Right ventricle myocardium superior (tissue), 1 donor: Measurements from ENCODE around the gene PPDPF. TPM values are rescaled to one million over a fixed set of nuclear protein-coding genes. Genes with fewer than 3 reads are reported as not detected.
"Not testable (repeated sequence)": the region's sequence is repeated elsewhere in the genome, so short reads cannot be mapped to it uniquely, and the experiment has no call there.

Experiments used
- ATAC-seq: fragments of 200-7000 bp; cut with Tn5 transposase; one replicate; pipeline ENCODE4 v1.9.1; 2020; ENCODE audit warnings: mild to moderate bottlenecking; ENCODE audit not compliant: poor library complexity
- DNase-seq: peaks from one replicate; pipeline ENCODE4 v3.0.0-alpha.2; 2020
- intact Hi-C: fragments of 100-400 bp; cut with DNase I; formaldehyde crosslinking; loops from one replicate; pipeline ENCODE4 v1.11.2; 2022
- long read RNA-seq: library from polyadenylated mRNA; unstranded; transcript quantifications from one replicate; pipeline ENCODE4 v2.0.0, GENCODE V29; 2021
- total RNA-seq: library from RNA; stranded (reverse); fragmentation: NEBNext Ultra II Directional; extraction: Animal tissue kit (Norgen Biotek cat#: 25700); gene quantifications from one replicate; pipeline ENCODE4 v1.2.1, GENCODE V29; 2021
- donor health status: DM: no; HTN: yes; CAD: no; lungs with severe emphysema.

PPDPF gene, protein sequence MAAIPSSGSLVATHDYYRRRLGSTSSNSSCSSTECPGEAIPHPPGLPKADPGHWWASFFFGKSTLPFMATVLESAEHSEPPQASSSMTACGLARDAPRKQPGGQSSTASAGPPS
- total RNA-seq: 246 TPM
- long read RNA-seq, transcript PPDPF-202 (4 exons, 868 nt): major isoform, 35 of 42 reads
- long read RNA-seq, partial matches to known transcripts: 3 of 42 reads
- long read RNA-seq, other reads (novel, unspliced or antisense): 1 of 42 reads

DNA sequence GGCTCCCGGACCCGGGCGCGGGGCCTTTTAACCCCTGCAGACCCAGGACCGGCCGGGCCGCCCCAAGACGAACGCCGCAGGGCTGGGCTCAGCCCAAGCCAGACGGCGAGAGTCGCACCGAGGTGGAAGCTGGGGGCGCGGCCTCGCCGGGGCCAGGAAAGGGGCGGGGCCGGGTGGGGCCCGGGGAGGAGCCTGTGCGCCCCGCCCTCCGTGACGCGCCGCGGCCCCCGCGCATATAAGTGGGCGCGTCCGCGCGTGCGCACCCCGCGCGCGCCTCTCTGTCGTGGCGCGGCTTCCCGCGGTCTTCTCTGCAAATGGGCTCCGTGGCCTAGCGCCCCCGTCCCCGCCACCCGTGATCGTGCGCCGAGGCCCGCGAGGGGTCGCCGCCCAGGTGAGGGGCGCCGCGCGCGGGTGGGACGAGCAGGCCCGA is at the start of gene PPDPF:
TSS of gene PPDPF (plus strand) at position 262 of the 430 bp plus-strand sequence. CDS start 544 bp downstream, outside the sequence.
- intact Hi-C loops: no loop called here
- ATAC-seq (peak; percentile 94), DNase-seq (peak; percentile 92)

DNA sequence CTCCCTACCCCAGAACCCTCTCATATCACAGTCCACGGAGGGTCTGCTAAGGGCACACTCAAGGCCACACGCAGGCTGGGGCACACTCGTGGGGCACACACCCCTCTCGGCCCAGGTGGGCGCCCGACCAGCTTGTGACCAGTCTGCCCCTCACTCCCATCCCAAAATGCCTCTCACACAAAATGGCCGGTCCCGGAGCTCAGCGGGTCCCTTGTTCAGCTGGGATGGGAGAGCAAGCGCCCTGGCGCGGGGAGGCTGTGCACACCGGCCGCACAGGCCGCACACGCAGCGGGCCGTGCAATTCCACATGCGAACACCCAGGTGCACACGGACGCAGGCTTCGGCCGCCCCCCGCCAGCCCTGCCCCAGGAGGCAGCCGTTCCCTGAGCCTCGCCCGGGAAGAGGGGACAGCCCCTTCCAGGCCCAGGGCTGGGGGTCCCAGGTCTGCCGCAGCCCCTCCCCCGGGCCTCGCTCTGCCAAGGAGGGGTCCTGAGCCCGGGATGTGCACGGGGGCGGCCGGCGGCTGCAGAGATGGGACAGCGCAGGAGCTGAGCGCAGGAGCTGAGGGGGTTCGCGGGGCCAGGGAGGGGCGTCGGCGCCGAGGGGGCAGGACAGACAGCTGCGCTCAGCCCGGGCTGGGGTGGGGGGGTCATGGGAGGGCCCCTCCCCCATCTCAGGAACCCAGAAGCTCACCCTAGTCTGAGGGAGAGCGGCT is 49.4 kb upstream of the PPDPF start:
- ATAC-seq (no peak), DNase-seq (no peak)
- intact Hi-C loops: no loop called here

DNA sequence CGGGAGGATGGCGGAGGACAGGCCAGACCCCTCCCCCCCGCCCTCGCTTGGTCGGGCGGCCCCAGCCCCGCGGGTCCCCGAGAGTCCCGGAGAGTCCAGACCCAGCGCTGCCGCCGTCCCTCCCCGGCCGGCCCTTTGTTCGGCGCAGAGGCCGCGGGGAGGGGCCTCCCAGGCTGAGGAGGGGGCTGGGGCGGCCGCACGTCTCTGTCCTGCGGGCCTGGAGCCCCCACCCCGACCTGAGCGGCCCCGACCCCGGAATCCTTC is 48.9 kb upstream of the PPDPF start:
- intact Hi-C loops: no loop called here
- ATAC-seq (no peak), DNase-seq (no peak)

DNA sequence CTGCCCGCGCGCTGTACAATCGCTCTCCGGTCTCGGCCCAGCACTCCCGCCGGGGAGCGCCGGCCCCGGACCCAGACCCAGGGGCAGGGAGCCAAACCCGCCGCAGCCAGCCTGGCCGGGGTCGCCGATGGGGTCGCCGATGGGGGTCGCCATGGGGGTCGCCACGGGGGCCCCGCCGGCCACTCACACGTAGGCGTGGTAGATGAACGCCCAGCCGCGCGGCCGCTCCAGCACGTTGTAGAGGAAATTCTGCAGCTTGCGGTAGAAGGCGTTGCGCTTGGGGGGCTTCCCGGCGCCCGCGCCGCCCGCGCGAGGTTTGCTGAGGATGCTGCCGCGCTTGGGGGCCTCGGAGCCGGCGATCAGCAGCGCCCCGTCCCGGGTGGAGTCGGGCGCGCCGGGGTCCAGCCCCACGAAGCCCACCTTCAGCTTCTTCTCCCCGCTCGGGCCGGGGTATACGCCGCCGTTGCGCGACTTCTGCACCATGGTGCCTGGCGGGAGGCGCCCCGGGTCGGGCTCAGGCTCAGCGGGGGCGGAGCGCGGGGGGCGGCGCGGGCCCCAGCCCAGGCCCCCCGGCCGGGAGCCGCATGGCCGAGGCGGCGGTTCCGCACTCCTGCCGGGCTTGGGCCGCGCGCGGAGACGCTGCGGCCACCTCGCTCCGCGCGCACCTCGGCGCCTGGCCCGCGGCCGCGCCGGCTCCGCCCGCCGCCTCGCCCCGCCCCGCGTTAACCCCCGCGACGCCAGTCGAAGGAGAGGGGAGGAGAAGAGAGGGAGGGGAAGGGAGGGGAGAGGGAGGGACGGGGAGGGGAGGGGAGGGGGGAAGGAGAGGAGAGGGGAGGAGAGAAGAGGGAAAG is 48.4 kb upstream of the PPDPF start, which contains the start of gene KCNQ2:
TSS of gene KCNQ2 (minus strand) at position 675 of the 851 bp plus-strand sequence. CDS start at position 483, 192 bp downstream.
- no peak for ATAC-seq

DNA sequence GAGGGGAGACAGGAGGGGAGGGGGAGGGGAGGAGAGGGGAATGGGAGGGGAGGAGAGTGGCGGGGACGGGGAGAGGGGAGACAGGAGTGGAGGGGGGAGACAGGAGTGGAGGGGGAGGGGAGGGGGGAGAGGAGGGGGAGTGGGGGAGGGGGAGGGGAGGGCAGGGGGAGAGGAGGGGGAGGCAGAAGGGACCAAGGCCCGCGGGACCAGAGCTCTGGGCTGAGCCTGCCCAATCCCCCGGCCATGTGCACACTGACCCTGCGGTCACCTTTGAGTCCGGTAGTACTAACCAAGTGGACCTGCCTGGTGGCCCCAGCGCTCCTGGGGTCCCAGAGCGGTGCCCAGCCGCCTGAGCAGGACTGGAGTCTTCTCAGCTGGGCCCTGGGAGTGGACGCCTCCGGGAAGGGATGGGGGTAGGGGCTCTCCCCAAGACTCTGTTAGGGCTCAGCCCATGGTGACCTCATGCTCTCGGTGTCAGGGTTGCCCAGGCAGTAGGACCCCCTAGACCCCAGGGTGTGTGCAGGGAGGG is 47.6 kb upstream of the PPDPF start:
- ATAC-seq (no peak), DNase-seq (no peak)
- intact Hi-C loops: no loop called here

More for the DNA sequence above, 48.4 kb upstream of the PPDPF start, which contains the start of gene KCNQ2:
- DNase-seq: no peak
- intact Hi-C loops: no loop called here

DNA sequence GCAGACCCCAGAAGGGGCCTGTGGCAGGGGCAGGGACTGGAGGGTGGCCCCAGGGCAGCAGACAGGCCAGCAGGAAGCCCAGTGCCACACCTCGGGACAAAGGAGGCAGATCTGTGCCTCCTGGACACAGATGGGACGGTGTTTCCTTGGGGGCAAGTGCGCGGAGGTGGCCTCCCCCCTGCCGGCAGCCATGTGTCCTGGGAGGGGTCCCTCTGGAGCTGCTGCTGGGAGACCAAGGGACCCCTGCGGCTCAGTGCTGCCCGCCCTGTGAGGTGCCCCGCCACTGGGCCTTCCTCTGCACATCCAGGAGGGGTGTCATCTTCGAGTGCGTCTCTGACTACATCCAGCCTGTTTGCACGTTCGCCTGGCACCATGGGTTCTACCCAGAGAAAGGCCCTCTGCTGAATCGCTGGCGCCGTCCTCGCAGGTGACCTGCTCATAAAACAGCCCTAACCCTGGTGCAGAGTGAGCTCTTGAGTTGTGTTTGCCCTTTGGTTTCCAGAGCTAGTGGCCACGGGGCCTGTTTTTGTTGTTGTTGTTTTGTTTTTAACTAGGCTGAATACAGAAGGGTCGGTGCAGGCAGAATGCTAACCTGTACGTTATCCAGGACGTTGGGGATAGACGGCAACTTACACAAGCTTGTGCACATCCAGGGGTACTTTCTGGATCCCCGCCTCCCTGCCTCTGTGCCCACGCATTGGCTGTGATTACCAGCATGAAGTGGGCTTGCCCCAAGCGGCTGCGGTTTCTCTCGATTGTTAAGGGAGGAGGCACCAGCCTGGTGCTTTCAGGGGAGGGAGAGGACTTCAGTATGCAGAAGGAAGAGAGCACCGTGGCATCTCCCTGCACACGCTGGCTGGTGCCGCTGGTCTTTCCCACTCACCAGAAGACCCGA is 46.8 kb upstream of the PPDPF start:
- intact Hi-C loops: no loop called here
- no peak for ATAC-seq
- DNase-seq: no peak

DNA sequence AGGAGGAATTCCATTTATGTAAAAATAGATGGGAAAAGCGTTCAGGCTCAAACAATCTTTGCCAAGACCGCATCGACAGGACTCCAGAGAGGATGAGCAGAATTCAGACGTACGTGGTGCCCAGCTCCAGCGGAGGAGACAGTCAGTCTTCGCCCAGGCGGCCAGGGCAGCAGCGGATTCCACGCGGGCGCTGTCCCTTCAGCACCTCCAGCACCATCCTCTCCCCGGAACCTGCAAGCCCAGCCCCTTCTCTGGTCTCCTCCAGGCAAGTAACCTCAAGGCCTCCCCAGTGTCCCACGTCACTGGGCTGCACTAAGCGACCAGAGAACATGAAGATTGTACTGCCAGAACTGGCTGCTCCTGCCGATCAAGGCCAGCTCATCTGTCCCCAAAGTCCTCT is 45.4 kb upstream of the PPDPF start:
- intact Hi-C loops: no loop called here
- peak; percentile 59 for ATAC-seq
- no peak for DNase-seq

DNA sequence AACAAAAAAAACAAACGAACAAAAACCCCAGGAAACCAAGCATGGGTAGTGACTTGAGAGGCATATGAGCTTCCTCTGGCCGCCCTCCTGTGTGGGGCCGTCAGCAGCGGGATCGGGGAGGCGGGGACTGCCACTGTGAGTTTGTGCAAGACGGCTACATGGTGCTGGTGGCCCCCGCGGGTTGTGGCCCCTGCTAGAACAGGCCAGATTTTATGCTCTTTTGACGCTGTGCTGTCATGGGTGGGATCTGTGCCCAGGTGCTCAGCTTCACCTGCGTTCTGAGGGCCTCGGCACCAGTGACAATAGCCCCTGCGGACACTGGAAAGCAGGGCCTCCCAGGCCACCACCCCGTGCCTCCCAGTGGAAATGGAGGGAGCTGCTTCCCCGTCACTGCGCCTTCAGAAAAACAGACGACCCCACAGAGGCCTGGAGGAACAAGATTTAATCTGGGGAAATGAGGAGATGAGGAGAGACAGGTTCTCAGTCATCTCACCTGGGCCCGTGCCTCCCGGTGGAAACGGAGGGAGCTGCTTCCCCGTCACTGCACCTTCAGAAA is 43.4 kb upstream of the PPDPF start:
- intact Hi-C loops: no loop called here
- DNase-seq: no peak

DNA sequence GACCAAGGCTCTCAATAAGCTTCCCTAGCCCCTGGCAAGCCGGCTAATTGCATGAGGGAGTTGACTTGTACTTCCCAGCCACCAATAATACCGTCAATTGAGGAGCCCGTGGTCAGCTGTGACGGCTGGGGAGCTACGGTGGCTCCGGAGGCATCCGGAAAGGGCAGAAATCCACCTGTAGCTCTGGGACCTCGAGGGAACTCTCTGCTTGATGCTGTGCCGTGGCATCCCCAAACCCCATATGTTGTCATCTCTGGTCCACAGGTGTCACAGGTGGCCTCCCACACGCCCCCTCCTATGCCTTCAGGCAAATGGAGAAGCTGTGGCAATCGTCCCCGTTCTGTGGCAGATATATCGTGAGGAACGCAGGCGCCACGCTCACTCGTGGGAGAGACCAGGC is 42.6 kb upstream of the PPDPF start:
- ATAC-seq (no peak), DNase-seq (no peak)
- intact Hi-C loops: no loop called here

More for the DNA sequence above, 43.4 kb upstream of the PPDPF start:
- ATAC-seq: no peak

DNA sequence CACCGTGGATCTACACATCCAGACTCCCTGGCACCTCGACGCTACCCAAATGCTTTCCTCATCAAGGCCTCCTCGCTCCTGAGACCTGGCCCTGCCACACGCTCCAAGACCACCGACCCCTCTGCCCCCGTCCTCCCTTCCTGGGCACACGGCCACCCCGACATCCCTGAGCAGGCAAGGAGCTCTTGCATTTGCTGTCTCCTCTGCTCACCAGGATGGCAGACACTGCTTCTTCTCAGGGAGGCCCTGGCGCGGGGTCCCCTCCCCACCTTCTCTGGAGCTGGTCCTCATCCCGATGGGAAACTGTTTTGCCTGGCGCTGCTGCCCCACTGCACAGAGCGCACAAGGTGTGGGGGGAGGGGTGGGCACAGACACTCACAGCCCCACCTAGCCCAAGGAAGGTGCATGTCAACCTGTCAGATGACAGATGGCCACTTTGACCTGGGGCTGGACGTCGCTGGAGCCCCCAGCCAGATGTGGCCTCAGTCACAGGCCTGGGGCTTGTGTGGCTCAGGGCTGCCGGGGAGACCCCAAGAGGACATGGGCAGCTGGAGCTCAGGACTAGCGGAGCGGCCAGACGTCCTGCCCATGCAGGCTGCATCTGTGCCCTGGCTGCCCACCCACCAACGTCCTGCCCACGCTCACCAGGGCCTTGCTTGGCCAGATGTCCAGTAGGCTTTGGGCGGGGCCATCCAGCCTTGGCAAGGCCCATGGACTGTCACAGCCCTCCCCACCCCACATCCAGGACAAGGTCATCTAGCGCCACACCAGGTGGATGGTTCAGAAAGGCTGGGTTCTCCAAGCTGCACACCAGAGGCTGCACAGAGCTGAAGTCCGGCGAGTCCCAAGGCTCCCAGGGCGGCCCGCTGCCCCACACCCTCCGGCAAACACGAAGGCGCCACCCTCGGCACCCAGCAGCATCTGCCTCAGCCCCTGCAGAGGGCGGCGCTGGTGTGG is 41.9 kb upstream of the PPDPF start:
- no peak for DNase-seq
- intact Hi-C loops: no loop called here
- ATAC-seq: no peak

DNA sequence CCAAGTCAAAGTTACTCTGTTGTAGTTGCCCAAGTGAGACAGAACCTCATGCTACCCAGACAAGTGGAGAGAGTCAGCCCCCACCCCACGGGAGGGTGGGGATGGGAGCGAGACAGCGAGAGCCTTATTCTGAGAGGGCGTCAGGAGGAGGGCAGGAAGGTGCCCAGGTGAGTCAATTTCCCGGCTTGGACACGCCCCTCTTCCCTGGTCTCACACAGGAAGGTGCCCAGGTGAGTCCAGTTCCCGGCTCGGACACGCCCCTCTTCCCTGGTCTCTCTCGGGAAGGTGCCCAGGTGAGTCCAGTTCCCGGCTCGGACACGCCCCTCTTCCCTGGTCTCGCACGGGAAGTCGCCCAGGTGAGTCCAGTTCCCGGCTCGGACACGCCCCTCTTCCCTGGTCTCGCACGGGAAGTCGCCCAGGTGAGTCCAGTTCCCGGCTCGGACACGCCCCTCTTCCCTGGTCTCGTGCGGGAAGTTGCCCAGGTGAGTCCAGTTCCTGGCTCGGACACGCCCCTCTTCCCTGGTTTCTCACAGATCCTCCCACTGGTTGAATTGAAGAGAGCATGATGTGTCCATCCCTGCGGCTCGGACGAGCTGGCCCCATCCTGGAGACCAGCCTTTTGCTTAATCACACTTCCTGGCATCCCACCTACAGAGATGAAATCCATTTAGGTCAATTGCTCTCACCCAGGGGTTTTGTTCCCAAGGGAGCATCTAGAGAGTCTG is 40.7 kb upstream of the PPDPF start:
- DNase-seq, ATAC-seq, intact Hi-C loops: not testable (repeated sequence)

DNA sequence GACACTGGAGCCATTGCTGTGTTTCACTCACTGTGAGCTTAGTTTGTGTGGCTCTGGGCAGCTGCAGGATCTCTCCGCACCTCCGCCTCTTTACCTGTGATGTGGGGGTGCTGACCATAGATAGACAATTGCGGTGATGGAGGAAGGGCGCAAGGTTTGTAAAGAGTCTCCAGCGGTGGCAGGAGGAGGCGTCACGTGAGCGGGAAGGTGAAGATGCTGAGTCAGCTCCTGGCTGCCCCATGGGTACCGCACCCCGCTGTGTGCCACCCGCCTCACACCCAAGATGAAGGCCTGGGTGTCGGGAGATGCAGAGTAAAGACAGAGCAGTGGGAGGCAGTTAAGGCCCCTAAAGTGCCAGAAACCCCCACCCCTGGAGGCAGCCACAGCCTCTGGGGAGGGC is 39.1 kb upstream of the PPDPF start:
- ATAC-seq: no peak
- DNase-seq: no peak
- intact Hi-C loops: no loop called here

DNA sequence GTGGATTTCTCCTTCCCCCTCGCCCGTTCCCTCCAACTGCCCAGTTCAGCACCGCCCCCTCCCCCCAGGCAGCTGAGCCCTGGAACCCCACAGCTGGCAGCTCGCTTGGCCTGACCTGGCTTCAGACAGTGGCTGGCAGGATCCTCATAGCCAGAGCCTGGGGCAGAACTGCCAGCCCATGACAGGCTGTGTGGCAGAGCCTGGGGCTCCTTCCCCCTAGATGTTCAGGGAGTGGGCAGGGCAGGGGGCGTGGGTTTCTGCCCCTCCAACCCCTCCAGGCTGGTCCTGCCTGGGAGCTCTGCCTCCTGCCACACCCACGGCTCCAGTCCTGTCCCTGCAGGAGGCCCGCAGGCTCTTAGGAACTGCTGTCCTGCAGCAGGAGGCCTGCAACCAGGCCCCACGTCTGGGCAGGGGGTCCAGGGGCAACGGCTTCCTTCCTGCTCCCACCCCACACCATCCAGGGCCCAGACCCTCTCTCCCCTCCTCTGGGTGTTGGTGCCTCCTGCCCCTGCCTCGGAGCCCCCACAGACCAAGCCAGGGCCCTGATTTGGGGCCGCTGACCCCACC is 38.5 kb upstream of the PPDPF start:
- intact Hi-C loops: no loop called here
- DNase-seq: no peak
- ATAC-seq: no peak

DNA sequence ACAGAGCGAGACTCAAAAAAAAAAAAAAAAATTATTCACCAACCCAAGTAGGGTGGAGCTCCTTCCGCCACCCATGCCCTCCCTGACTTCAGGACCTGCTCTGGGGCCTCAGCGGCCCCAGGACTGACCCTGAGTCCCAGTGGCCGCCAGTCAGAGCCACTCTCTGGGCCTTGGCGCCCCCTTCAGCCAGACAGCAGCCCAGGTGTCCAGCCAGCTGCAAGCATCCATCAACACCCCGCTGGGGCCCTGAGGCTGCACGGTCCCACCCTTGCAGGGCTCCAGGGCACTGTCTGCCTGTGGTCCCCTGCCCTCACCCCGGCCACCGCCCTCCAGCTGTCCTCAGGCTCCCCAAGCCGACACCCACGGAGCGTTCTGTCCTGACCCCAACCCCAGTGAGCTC is 36.7 kb upstream of the PPDPF start:
- intact Hi-C loops: no loop called here
- DNase-seq: no peak
- peak; percentile 5 for ATAC-seq

DNA sequence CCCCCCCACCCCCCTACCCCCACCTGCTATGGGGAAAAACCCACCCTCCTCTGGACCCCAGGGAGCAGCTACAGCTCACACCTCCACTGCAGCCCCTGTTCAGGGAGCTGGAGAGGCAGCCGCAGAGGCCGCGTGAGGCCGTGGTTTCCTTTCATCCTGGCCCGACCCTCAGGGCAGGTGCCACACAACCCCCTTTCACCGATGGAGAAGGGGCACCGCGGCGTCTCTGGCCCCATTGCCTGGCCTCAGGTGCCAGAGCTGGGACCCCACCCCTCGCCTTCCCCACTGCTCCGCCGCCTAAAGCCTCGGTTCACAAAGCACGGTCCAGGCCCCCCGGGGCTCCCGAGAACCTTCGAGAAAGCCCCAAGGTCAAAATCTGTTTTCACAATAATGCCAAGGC is 36.3 kb upstream of the PPDPF start:
- DNase-seq (no peak), ATAC-seq (no peak)
- intact Hi-C loops: no loop called here
